BE2C (cell line): ENCODE data around the gene IL6R.
"Not testable (repeated sequence)": the region's sequence is repeated elsewhere in the genome, so short reads cannot be mapped to it uniquely, and the experiment has no call there.

Source experiments
- DNase-seq: peaks from one replicate; pipeline ENCODE4 v3.0.0-alpha.2; 2020
- H3K27me3 ChIP-seq: fragments of 250-450 bp; sonication (Bioruptor Pico); 2 replicates; pipeline ENCODE4 v1.5.1; 2020; ENCODE audit warnings: mild to moderate bottlenecking
- H3K36me3 ChIP-seq: fragments of 250-450 bp; sonication (Bioruptor Pico); 2 replicates; pipeline ENCODE4 v1.5.1; 2020; ENCODE audit warnings: mild to moderate bottlenecking
- H3K4me1 ChIP-seq: fragments of 250-450 bp; sonication (Bioruptor Pico); 2 replicates; pipeline ENCODE4 v1.5.1; 2020
- H3K4me3 ChIP-seq: 2 replicates; pipeline ENCODE4 v1.5.1; 2011; ENCODE audit warnings: low read depth, low read length
- H3K9me3 ChIP-seq: fragments of 250-450 bp; sonication (Bioruptor Pico); 2 replicates; pipeline ENCODE4 v1.5.1; 2020
- TF ChIP-seq, protein P1 (sequence below): IDR thresholded peaks from 2 replicates; pipeline ENCODE4 v1.5.1; 2012; ENCODE audit warnings: mild to moderate bottlenecking, low read depth, low read length

IL6R gene

DNA sequence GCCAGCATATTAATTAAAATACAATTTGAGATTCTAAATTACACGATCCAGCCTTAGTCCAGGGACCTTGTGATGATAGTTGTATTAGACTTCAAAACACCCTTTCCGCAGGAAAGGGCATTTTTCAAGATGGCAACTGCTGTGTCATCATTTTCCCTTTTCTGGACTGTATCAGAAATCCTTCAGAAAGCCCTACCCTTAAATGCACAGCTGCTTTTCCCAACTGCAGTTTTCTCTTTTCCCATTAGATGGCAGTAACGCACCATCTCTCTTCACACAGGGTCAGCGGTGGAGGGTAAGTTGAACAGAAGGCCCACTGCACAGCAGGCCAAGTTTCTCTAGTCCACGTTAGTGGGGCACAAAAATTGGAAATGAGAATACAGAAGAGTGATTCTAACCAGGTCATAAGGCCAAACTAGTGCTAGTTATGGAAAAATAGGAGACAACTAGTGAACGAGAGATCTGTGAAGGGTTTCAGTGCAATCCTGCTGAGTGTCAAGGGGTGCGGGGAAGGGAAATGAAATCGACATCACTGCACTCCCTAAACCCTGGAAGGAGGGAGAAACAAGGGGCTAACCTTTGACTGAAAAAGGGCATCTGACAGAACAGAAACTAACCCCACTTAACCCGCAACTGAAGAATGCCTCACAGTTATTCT lies 74.8 kb downstream of the IL6R start:
- Histone ChIP-seq H3K4me3 (no peak overlapping the region), H3K36me3 (no peaks in the 10 kb centered on the region), H3K27me3 (no peaks in the 10 kb centered on the region), H3K9me3 (no peaks in the 10 kb centered on the region), H3K4me1 (peaks cover 16% of the 10 kb centered on the region)
- peak; percentile 73 for DNase-seq
- TF ChIP-seq, protein P1, sequence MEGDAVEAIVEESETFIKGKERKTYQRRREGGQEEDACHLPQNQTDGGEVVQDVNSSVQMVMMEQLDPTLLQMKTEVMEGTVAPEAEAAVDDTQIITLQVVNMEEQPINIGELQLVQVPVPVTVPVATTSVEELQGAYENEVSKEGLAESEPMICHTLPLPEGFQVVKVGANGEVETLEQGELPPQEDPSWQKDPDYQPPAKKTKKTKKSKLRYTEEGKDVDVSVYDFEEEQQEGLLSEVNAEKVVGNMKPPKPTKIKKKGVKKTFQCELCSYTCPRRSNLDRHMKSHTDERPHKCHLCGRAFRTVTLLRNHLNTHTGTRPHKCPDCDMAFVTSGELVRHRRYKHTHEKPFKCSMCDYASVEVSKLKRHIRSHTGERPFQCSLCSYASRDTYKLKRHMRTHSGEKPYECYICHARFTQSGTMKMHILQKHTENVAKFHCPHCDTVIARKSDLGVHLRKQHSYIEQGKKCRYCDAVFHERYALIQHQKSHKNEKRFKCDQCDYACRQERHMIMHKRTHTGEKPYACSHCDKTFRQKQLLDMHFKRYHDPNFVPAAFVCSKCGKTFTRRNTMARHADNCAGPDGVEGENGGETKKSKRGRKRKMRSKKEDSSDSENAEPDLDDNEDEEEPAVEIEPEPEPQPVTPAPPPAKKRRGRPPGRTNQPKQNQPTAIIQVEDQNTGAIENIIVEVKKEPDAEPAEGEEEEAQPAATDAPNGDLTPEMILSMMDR, result peak; percentile 98

- H3K9me3 ChIP-seq, result no peaks in the 10 kb centered on the region
- TF ChIP-seq, protein P1, result 0 out of 2 replicates have a peak, but pooled peaks have one; percentile 12
- H3K4me3 ChIP-seq, result no peak overlapping the region
- no peaks in the 10 kb centered on the region for H3K36me3 ChIP-seq
- H3K27me3 ChIP-seq, result no peaks in the 10 kb centered on the region
- no peak for DNase-seq
- H3K4me1 ChIP-seq, result peaks cover 16% of the 10 kb centered on the region
Observed at GRCh38 chr1:154481053-154481452, 75.9 kb downstream of the IL6R start.

DNA sequence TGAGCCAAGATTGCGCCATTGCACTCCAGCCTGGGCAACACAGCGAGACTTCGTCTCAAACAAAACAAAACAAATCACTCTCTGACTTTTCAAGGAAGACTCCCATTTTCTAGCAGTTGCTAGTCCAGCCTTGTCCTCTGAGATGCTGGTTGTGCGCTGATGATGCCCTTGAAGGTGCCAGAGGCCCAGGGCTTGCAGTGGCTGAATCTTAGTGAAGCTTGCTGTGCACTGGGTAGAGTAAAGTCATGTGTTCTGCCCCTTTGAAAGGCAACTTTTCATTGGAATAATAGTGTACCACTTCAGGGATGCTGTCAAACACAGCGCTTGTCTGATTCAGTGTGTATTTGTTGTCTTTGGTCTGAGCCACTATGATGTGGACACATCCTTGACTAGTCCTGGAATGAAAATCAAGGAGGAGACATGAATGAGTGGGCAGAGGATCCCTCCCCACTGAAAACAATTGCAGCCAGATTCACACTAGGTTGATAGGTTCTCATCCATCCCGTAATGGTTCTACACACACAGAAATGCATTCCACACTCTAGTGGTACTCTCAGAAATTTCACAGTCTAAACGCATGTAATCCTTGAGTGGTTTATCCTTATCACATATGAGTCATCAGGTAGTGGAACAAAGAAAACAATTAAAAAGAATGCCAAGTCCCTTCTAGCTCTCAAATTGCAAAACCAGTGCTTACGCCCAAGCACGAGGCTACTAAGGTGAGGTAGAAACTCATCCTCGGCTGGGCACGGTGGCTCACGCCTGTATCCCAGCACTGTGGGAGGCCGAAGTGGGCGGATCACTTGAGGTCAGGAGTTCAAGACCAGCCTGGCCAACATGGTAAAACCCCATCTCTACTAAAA lies 79.0 kb downstream of the IL6R start:
- TF ChIP-seq, protein P1, result no peak
- no peak for DNase-seq
- H3K4me3 ChIP-seq, result no peak overlapping the region
- peaks cover 14% of the 10 kb centered on the region for H3K4me1 ChIP-seq
- no peaks in the 10 kb centered on the region for H3K36me3 ChIP-seq
- H3K27me3 ChIP-seq, result no peaks in the 10 kb centered on the region
- H3K9me3 ChIP-seq, result no peaks in the 10 kb centered on the region

- H3K36me3 ChIP-seq, result no peaks in the 10 kb centered on the region
- peaks cover 7% of the 10 kb centered on the region for H3K4me1 ChIP-seq
- TF ChIP-seq, protein P1, result no peak
- no peaks in the 10 kb centered on the region for H3K27me3 ChIP-seq
- no peak for DNase-seq
- H3K9me3 ChIP-seq, result no peaks in the 10 kb centered on the region
- H3K4me3 ChIP-seq, result no peak overlapping the region
Observed at GRCh38 chr1:154485106-154485505, 80.0 kb downstream of the IL6R start.

GRCh38 chr1:154485910-154486496 lies 80.9 kb downstream of the IL6R start:
- TF ChIP-seq, protein P1, result no peak
- Histone ChIP-seq H3K27me3 (no peaks in the 10 kb centered on the region), H3K36me3 (no peaks in the 10 kb centered on the region)

DNA sequence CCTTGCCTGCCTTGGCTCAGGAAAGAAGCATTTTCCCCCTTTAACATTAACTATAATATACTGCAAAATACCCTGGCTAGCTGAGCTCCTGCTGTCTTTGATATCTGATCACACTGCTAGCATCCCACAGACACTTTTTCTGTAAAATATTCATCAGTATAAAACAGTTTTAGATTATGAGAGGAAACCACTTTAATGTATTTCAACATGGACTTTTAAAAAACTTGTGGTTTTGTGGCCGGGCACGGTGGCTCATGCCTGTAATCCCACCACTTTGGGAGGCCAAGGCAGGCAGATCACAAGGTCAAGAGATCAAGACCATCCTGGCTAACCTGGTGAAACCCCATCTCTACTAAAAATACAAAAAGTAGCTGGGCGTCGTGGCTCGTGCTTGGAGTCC lies 81.6 kb downstream of the IL6R start:
- not testable (repeated sequence) for H3K9me3 ChIP-seq, H3K27me3 ChIP-seq, H3K4me3 ChIP-seq, H3K36me3 ChIP-seq, DNase-seq, H3K4me1 ChIP-seq

More at GRCh38 chr1:154485910-154486496, 80.9 kb downstream of the IL6R start:
- H3K9me3 ChIP-seq, result no peaks in the 10 kb centered on the region
- no peak overlapping the region for H3K4me3 ChIP-seq
- H3K4me1 ChIP-seq, result peaks cover 3% of the 10 kb centered on the region; the same call in 1 of the 2 replicates
- no peak for DNase-seq
